GM12875 (cell line): Measurements from ENCODE around the gene AMBP.

Experiments
- H3K4me3 ChIP-seq: one replicate; pipeline ENCODE4 v1.5.1; 2011; ENCODE audit warnings: low read depth, low read length, control low read depth
- TF ChIP-seq, protein P1 (sequence below): IDR thresholded peaks from 2 replicates; pipeline ENCODE4 v1.5.1; 2011; ENCODE audit warnings: low read depth, mild to moderate bottlenecking, control low read depth, inconsistent platforms, low read length, moderate library complexity, borderline replicate concordance; ENCODE audit not compliant: insufficient read depth

AMBP gene

DNA sequence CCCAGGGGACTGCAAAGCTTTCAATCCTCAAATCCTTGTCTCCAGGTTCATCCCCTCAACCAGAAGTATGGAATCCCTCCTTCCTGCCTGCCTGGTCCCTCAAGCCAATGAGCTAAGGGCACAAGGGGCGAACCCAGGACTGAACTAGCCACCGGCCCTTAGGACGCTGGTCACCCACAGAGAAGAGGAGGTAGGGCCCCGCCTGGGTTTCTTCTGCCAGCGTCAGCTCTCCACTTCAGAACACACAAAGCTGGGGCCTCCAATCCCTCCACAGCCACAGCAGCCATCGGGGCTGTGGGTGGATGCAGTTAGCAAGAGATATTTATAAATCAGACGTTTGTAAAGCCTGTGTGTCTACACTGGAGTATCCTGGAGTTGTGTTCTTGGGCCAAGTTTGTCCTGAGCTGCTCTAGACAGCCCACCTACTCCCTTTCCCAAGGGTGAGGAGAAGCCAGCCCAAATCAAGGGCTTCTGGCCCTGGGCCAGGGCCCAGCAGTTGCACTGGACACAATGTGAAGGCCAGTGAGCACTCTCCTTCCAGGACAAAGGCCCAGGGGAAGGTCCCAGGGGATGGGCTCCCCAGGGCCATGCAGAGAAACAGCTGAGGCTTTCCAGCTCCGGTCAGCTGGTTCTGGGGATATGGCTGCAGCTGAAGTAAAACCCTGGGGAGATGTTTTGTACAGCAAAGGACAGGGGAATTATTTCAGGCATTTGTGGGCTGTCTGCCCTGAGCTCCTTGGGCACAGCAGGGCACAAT lies 18.9 kb downstream of the AMBP start:
- no peak overlapping the region for H3K4me3 ChIP-seq
- TF ChIP-seq, protein P1, sequence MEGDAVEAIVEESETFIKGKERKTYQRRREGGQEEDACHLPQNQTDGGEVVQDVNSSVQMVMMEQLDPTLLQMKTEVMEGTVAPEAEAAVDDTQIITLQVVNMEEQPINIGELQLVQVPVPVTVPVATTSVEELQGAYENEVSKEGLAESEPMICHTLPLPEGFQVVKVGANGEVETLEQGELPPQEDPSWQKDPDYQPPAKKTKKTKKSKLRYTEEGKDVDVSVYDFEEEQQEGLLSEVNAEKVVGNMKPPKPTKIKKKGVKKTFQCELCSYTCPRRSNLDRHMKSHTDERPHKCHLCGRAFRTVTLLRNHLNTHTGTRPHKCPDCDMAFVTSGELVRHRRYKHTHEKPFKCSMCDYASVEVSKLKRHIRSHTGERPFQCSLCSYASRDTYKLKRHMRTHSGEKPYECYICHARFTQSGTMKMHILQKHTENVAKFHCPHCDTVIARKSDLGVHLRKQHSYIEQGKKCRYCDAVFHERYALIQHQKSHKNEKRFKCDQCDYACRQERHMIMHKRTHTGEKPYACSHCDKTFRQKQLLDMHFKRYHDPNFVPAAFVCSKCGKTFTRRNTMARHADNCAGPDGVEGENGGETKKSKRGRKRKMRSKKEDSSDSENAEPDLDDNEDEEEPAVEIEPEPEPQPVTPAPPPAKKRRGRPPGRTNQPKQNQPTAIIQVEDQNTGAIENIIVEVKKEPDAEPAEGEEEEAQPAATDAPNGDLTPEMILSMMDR, result no peak

DNA sequence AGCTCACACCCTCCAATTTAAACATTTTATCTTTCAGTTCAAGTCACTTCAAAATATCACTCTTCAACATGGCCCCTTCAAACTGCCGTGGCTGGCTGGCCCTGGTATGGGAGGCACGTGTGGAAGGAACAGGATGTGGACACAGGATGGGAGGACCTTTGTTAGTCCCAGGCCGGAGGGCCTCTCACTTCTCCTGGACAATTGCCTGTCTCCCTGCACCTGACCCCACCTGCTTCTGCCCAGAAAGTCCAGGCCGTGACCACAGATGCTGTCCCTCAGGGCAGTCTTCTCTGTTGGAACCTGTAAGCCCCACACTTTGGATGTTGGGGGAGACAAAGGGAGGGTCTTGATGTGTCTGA lies 19.4 kb downstream of the AMBP start:
- no peak overlapping the region for H3K4me3 ChIP-seq
- TF ChIP-seq, protein P1, result no peak

DNA sequence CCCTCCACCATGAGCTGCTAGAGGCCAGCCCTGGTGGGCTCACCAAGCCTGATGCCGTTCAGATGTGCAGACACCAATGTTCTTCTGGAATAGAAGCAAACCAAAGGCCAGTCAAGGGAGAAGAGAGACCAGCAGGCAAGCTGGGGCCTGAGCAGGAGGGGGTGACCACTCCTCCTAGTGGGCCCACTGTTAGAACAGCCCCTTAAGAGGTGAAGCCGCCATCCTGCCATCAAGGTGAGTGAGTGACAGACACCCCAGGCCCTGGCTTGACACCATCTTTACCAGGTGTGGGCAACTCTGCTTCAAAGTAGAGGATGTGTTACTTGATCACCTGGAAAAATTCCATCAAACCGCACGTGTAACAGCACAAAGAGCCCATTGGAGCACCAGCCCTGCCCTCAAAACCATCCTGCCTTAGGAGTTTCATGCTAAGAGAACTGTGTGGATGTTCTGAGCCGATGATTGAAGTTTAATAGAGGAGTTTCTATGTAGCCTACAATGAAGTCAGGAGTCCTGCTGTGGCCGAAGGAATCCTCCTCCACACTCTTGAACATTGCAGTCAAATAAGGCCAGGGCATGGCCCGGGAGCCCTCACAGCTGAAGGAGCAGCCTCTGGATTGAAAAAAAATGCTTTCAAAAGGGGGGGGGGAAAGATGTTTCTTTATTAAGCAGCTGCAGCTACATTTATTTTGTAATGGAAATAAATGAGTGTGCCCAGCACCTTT lies 20.8 kb downstream of the AMBP start:
- no peak overlapping the region for H3K4me3 ChIP-seq
- TF ChIP-seq, protein P1, result no peak

DNA sequence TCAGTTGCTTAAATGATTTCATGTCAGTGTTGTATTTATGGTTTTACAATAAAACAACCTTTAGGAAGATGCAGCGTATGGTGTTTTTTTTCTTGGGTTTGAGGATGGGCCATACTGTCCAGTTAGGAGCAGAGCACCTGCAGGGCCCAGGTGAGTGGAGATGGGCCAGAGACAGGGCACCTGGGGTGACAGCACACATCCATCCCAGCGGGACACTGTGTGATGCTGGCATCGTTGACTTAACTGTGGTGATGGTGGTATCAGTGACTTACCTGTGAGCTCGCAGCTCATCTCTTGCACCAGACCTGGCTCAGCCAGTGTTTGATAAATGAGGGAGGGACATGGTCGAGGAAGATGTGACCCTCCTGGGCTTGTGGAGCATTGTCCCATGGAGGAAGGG lies 21.6 kb downstream of the AMBP start:
- TF ChIP-seq, protein P1, result no peak
- H3K4me3 ChIP-seq, result no peak overlapping the region

DNA sequence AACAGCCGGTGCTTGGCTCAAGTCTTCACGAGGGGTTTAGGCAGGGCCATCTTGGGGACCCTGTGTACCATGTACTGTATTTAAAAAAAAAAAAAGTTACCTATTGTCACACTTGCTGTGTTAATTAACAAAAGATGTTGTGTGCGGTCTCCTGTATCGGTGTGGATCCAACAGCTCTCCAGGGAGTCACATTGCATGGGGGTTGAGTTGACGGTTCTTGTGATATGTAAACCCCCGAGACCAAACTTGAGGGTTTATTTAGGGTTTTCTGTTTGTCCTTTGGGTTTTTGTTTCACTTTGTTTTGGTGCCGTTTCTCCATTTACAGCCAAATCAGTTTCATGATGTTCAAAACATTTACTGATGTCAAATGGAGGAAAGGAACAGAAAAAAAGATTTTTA lies 22.2 kb downstream of the AMBP start:
- no peak overlapping the region for H3K4me3 ChIP-seq
- TF ChIP-seq, protein P1, result no peak

DNA sequence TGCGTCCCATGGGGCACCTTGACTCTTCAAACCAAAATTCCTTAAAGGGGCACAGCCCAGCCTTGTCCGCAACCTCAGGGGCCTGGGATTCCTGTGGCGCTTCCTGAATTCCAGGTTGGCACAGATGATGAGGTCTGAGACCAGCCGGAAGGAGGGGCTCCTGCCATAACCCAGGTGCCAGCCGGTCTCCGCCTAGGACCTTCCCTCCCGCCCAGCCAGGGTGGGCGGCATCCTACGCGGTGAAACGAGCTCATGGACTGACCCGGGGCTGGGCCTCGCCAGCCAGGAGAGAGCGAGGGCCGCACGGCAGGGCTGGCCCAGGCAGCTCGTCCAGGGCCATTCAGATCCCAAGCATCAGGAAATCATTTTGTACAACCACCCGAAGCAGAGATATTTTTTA lies 23.0 kb downstream of the AMBP start:
- TF ChIP-seq, protein P1, result no peak
- no peak overlapping the region for H3K4me3 ChIP-seq

DNA sequence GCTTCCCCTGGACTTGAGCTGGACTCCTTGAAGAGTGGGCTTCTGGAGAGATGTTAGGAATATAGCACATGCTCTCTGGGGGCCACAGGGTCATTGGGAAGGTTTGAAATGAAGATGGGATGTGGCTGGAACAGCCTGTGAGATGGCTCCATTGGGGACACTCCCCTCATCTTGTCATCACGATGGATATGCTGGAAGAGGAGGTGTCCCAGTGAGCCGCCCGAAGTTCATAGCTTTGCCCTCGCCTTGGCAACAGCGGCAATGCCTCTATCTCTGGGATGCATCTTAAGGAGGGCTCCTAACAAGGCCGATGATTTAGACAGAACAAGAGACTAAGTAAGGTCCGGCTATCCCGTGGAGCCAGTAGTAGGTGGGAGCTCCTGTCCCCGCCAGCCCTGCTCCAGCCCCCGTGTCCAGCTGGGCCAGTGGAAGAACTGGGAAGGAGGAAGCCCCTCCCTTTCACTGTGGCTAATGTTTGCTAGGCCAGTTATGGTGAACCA lies 23.9 kb downstream of the AMBP start:
- H3K4me3 ChIP-seq, result no peak overlapping the region
- TF ChIP-seq, protein P1, result no peak
